Heart right ventricle (tissue), 16 donors: Measurements from ENCODE around the gene SLC39A11. TPM values are rescaled to one million over a fixed set of nuclear protein-coding genes. Genes with fewer than 3 reads are reported as not detected.

Experiments
- ATAC-seq, 8 donors: fragments of 200-7000 bp; cut with Tn5 transposase; one replicate each; pipeline ENCODE4 v1.9.1; 2020; ENCODE audit warnings: mild to moderate bottlenecking in 8 of 8, moderate library complexity in 8 of 8, moderate number of reproducible peaks in 1 of 8
- DNase-seq, 2 donors: peaks; one replicate each; pipeline ENCODE4 v3.0.0-alpha.2; 2020
- H3K27ac ChIP-seq, 10 donors: fragments of 200-600 bp; sonication (generic) in 2 of 10; one replicate each; pipeline versions ENCODE4 v1.5.0 to v1.8.0; 2020 to 2022; ENCODE audit warnings: mild to moderate bottlenecking in 3 of 10
- H3K27me3 ChIP-seq, 7 donors: fragments of 200-600 bp; one replicate each; pipeline ENCODE4 v1.8.0; 2021 to 2022; ENCODE audit warnings: mild to moderate bottlenecking in 2 of 7
- H3K36me3 ChIP-seq, 9 donors: fragments of 200-600 bp; sonication (generic) in 1 of 9; one replicate each; pipeline versions ENCODE4 v1.5.0 to v1.8.0; 2020 to 2022; ENCODE audit warnings: mild to moderate bottlenecking in 2 of 9
- H3K4me1 ChIP-seq, 9 donors: fragments of 200-600 bp; sonication (generic) in 1 of 9; one replicate each; pipeline versions ENCODE4 v1.5.0 to v1.8.0; 2020 to 2022; ENCODE audit warnings: mild to moderate bottlenecking in 4 of 9
- H3K4me3 ChIP-seq, 10 donors: fragments of 200-600 bp; sonication (generic) in 2 of 10; one replicate each; pipeline versions ENCODE4 v1.5.0 to v1.8.0; 2020 to 2022; ENCODE audit warnings: mild to moderate bottlenecking in 7 of 10, moderate library complexity in 2 of 10
- H3K9me3 ChIP-seq, 11 donors: fragments of 200-600 bp in 10 of 11; sonication (generic) in 2 of 11; one replicate each; pipeline versions ENCODE4 v1.5.0 to v1.8.0; 2013 to 2022; ENCODE audit warnings: mild to moderate bottlenecking in 2 of 11, control low read depth in 1 of 11, moderate library complexity in 1 of 11
- WGBS, 2 donors: extraction: QIAGEN DNeasy Blood & Tissue Kit; methylation state at CpG; one replicate each; pipeline ENCODE4 v1.1.7; 2013; ENCODE audit warnings: inconsistent platforms in 1 of 2; 5-methylcytosine and 5-hydroxymethylcytosine counted together
- intact Hi-C, 10 donors: fragments of 100-400 bp; cut with DNase I; formaldehyde crosslinking; loops; one replicate each; pipeline versions ENCODE4 v1.11.1 to v1.14.2; 2022
- polyA plus RNA-seq, 2 donors: library from polyadenylated mRNA; stranded (reverse); fragments of 200-250 nt; gene quantifications; one replicate each; pipeline ENCODE4 v1.2.3, GENCODE V29; 2013
- total RNA-seq, 10 donors: library from RNA; stranded (reverse); fragmentation: NEBNext Ultra II Directional in 3 of 10; extraction: Animal tissue kit (Norgen Biotek cat#: 25700) in 3 of 10; gene quantifications; one replicate each; pipeline versions ENCODE4 v1.2.1 to v1.2.4, GENCODE V29; 2021 to 2023
- TF ChIP-seq, protein P1 (sequence below), 9 donors: fragments of 200-600 bp; sonication (generic) in 2 of 9; IDR thresholded peaks; one replicate each; pipeline versions ENCODE4 v1.5.0 to v1.8.0; 2021 to 2022; ENCODE audit warnings: antibody characterized with exemption in 9 of 9, mild to moderate bottlenecking in 5 of 9, moderate library complexity in 1 of 9
- donor health status: Arrhythmogenic right ventricular cardiomyopathy.
- donor health status: ischemic (EF 13 %, LVEDD 7.1; RV severe dilation, severe dysfunction).
- donor health status: healthy with polysubstance abuse.
- donor health status: DM: no; HTN: yes; CAD: no.
- donor health status: DM: no; HTN: no; CAD: no.
- donor health status: ischemic (EF 25% LVEDD 6.9; RV normal size, moderate dysfunction).
- donor health status: ischemic (EF 25% LVEDD 5.7; RV mildly dilated, moderate dysfunction).
- donor health status: healthy.
- donor health status: DM: yes; HTN: yes; CAD: no.
- donor health status: Ischemic cardiomyopathy.
- donor health status: ischemic (EF 35%, LVEDD 5.7; RV mildly dilated, moderate dysfunction).
- donor health status: nonischemic (EF 11% LVEDD 7.7; RV severe dilation, severe dysfunction).
- donor health status: DM: yes; HTN: yes; CAD: no.
- donor health status: PGD.
- donor health status: ischemic (EF 29% LVEDD 5.4; RV normal size, mild dysfunction).
- donor health status: nonischemic (EF 23%, LVEDD 6.1; RV moderate dilation, normal function).

SLC39A11 gene
- total and polyA plus RNA-seq, 12 donors: 2.4 to 11.3 (median 6.4) TPM

DNA sequence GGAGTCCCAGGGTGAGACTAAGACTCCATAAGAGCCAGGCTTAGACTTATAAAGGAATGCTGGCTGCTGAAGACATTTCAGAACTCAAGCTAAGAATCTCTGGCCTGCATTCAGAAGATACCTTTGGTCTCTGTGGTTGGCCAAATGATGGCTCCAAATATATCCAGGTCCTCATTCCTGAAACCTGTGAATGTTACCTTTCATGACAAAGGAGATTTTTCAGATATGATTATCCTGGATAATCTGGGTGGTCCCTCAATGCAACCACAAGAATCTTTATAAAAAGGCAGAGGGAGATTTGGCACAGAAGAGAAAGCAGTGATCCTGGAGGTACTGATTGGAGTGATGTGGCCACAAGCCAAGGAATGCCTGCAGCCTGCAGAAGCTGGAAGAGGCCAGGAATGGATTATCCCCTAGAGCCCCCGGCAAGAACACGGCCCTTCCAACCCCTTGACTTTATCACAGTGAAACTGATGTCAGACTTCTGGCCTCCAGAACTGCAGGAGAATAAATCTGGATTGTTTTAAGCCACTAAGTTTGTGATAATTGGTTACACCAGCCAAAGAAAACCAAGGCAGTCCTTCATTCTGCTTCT is 253.3 kb downstream of the SLC39A11 start:
- intact Hi-C loops: no loop called here
- H3K9me3 ChIP-seq: peaks cover 0 to 13% (median 6%) of the 10 kb centered on the region in 11 donors
- no peaks in the 10 kb centered on the region for H3K27me3 ChIP-seq
- no peak overlapping the region for H3K4me3 ChIP-seq
- H3K27ac ChIP-seq: no peak overlapping the region
- peaks cover 0 to 5% (median 0%) of the 10 kb centered on the region in 9 donors for H3K4me1 ChIP-seq
- peaks cover 0 to 21% (median 0%) of the 10 kb centered on the region in 9 donors for H3K36me3 ChIP-seq
- TF ChIP-seq, protein P1, sequence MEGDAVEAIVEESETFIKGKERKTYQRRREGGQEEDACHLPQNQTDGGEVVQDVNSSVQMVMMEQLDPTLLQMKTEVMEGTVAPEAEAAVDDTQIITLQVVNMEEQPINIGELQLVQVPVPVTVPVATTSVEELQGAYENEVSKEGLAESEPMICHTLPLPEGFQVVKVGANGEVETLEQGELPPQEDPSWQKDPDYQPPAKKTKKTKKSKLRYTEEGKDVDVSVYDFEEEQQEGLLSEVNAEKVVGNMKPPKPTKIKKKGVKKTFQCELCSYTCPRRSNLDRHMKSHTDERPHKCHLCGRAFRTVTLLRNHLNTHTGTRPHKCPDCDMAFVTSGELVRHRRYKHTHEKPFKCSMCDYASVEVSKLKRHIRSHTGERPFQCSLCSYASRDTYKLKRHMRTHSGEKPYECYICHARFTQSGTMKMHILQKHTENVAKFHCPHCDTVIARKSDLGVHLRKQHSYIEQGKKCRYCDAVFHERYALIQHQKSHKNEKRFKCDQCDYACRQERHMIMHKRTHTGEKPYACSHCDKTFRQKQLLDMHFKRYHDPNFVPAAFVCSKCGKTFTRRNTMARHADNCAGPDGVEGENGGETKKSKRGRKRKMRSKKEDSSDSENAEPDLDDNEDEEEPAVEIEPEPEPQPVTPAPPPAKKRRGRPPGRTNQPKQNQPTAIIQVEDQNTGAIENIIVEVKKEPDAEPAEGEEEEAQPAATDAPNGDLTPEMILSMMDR (IDR thresholded peaks at IDR 0.05): no peak
- ATAC-seq (no peak), DNase-seq (peak in 1 of 2 donors; percentile 4)
- 55 to 61% methylated on average over 2 of the region's 2 CpGs for WGBS, 2 donors

DNA sequence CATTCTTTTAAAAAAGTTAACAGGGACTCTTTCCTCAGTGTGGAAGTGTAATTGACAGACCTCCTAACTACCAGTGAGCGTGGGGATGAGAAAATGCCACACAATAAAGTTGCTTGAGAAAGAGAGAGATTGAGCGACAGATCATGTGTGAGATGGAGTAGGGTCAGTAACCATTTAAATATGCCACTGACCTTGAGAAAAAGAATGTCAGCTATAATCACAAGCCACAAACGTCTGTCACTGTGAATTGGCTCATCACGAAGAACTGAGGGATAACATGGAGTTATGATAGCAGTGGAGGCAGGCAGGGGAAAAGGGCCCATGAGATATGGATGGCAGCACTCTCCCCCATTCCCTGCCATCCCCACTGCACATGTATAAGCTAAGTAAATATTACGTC is 253.9 kb downstream of the SLC39A11 start:
- peaks cover 0 to 5% (median 0%) of the 10 kb centered on the region in 9 donors for H3K4me1 ChIP-seq
- H3K27ac ChIP-seq: no peak overlapping the region
- intact Hi-C loops: no loop called here
- ATAC-seq: no peak
- DNase-seq: no peak
- peaks cover 0 to 13% (median 6%) of the 10 kb centered on the region in 11 donors for H3K9me3 ChIP-seq
- H3K27me3 ChIP-seq: no peaks in the 10 kb centered on the region
- 71 to 74% methylated on average over 5 of the region's 5 CpGs for WGBS, 2 donors
- H3K4me3 ChIP-seq: no peak overlapping the region
- TF ChIP-seq, protein P1 (IDR thresholded peaks at IDR 0.05): no peak
- peaks cover 0 to 21% (median 0%) of the 10 kb centered on the region in 9 donors for H3K36me3 ChIP-seq

DNA sequence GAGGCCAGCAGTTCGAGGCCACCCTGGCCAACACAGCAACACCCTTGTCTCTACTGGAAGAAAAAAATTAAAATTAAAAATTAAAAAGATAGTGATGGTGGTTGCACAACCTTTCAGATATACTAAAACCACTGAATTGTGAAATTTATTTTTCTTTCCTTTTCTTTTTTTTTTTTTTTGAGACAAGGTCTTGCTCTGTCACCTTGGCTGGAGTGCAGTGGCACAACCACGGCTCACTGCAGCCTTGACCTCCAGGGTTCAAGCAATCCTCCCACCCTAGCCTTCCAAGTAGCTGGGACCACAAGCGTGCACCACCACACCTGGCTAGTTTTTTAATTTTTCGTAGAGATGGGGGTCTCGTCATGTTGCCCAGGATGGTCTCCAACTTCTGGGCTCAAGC is 254.4 kb downstream of the SLC39A11 start:
- no peak for ATAC-seq
- H3K4me3 ChIP-seq: no peak overlapping the region
- no peak overlapping the region for H3K27ac ChIP-seq
- H3K36me3 ChIP-seq: peaks cover 0 to 21% (median 0%) of the 10 kb centered on the region in 9 donors
- no peaks in the 10 kb centered on the region for H3K27me3 ChIP-seq
- peaks cover 0 to 5% (median 0%) of the 10 kb centered on the region in 9 donors for H3K4me1 ChIP-seq
- TF ChIP-seq, protein P1 (IDR thresholded peaks at IDR 0.05): no peak
- DNase-seq: no peak
- intact Hi-C loops: no loop called here
- peaks cover 0 to 13% (median 6%) of the 10 kb centered on the region in 11 donors for H3K9me3 ChIP-seq
- 90% methylated on average over 5 of the region's 5 CpGs for WGBS, 2 donors

DNA sequence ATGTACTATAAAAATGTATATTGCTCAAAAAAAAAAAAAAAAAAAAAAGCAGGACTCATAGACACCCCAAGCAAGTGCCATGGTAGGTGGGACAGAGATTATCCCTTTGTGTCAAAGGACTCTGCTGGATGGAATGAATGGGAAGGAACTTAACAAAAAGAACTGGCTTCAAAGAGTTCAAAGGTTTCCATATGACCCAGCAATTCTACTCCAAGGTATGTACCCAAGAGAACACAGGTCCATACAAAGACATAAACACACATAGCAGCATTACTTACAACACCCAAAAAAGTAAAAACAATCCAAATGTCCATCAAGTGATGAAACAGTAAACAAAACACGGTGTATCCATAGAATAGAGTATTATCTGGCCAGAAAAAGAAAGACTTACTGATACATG is 255.2 kb downstream of the SLC39A11 start:
- WGBS, 2 donors: 62 to 87% methylated on average over 1 of the region's 1 CpG
- Histone ChIP-seq H3K36me3 (peaks cover 0 to 21% (median 0%) of the 10 kb centered on the region in 9 donors), H3K4me3 (no peak overlapping the region), H3K9me3 (peaks cover 0 to 13% (median 6%) of the 10 kb centered on the region in 11 donors), H3K27ac (no peak overlapping the region), H3K4me1 (peaks cover 0 to 5% (median 0%) of the 10 kb centered on the region in 9 donors), H3K27me3 (no peaks in the 10 kb centered on the region)
- TF ChIP-seq, protein P1 (IDR thresholded peaks at IDR 0.05): no peak
- DNase-seq: no peak
- no peak for ATAC-seq
- intact Hi-C loops: no loop called here
